Left kidney (tissue), 2 donors: ENCODE data around the gene ESRRG. TPM values are rescaled to one million over a fixed set of nuclear protein-coding genes. Genes with fewer than 3 reads are reported as not detected.

Experiments
- DNase-seq: peaks from one replicate; pipeline ENCODE4 v3.0.0-alpha.2; 2013
- polyA plus RNA-seq: library from polyadenylated mRNA; unstranded; fragments of 120-200 nt; gene quantifications from one replicate; pipeline ENCODE4 v1.2.1, GENCODE V29; 2013; ENCODE audit not compliant: insufficient read length

ESRRG gene
- polyA plus RNA-seq, 1 donor: 45.0 TPM

- DNase-seq: no peak
These were observed 201.8 kb downstream of the ESRRG start for GRCh38 chr1:216521477-216521876.

- no peak for DNase-seq
These were observed 204.2 kb downstream of the ESRRG start for GRCh38 chr1:216518844-216519627.

- DNase-seq: no peak
These were observed 220.6 kb downstream of the ESRRG start for GRCh38 chr1:216502528-216503162.

GRCh38 chr1:216500273-216500967 is 222.8 kb downstream of the ESRRG start:
- DNase-seq: no peak

- no peak for DNase-seq
These were observed 223.5 kb downstream of the ESRRG start for GRCh38 chr1:216499581-216500272.

GRCh38 chr1:216498277-216498676 is 225.0 kb downstream of the ESRRG start:
- DNase-seq: no peak

GRCh38 chr1:216485042-216485441 is 238.2 kb downstream of the ESRRG start:
- DNase-seq: no peak

- DNase-seq: no peak
These were observed 239.4 kb downstream of the ESRRG start for GRCh38 chr1:216483672-216484401.

- DNase-seq: no peak
These were observed 240.6 kb downstream of the ESRRG start for GRCh38 chr1:216482620-216483019.

- no peak for DNase-seq
These were observed 245.0 kb downstream of the ESRRG start for GRCh38 chr1:216478238-216478637.

- DNase-seq: no peak
These were observed 246.9 kb downstream of the ESRRG start for GRCh38 chr1:216476341-216476740.

- no peak for DNase-seq
These were observed 247.5 kb downstream of the ESRRG start for GRCh38 chr1:216475659-216476276.

GRCh38 chr1:216466162-216466801 is 256.9 kb downstream of the ESRRG start:
- no peak for DNase-seq

GRCh38 chr1:216464489-216464888 is 258.7 kb downstream of the ESRRG start:
- DNase-seq: no peak

GRCh38 chr1:216462066-216462775 is 261.0 kb downstream of the ESRRG start:
- no peak for DNase-seq

GRCh38 chr1:216461466-216461865 is 261.8 kb downstream of the ESRRG start:
- no peak for DNase-seq

- DNase-seq: no peak
These were observed 263.5 kb downstream of the ESRRG start for GRCh38 chr1:216459651-216460207.

- DNase-seq: no peak
These were observed 264.4 kb downstream of the ESRRG start for GRCh38 chr1:216458812-216459211.

- DNase-seq: peak; percentile 18
These were observed 265.9 kb downstream of the ESRRG start for GRCh38 chr1:216457356-216457755.

GRCh38 chr1:216456682-216457081 is 266.5 kb downstream of the ESRRG start:
- no peak for DNase-seq
